ENCODE data around the gene HDGFL3. TPM values are rescaled to one million over a fixed set of nuclear protein-coding genes. Genes with fewer than 3 reads are reported as not detected.
"Not testable (repeated sequence)": the region's sequence is repeated elsewhere in the genome, so short reads cannot be mapped to it uniquely, and the experiment has no call there.

The HDGFL3 gene
- total and polyA plus RNA-seq, 2 donors (not counting 3 experiments of a cell fraction or from before 2014, with no cell fraction given): 20.2 to 155 TPM

DNA sequence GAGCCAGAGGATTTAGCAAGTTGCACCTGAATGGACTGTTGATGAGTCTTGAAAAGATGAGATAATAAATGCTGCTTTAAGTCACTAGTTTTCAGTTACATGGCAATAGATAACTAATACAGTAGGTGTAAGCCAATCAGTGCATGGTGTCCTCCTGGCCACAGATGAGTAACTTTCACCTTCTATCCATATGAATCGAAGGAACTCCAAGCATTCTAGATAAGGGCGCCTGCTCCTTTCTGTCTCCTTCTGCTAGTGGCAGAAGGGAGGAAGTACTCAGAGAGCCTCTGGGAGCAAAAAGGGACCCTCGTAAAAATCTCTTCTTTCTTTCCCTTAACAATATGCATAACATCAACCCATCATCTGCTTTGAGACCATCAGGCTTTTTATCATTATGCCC is 62.9 kb downstream of the HDGFL3 start:
- Histone ChIP-seq H3K4me1 (ENCODE audit: control insufficient read depth, extremely low read depth, insufficient read depth, low read length) (no peaks in the 10 kb centered on the region), H3K4me2 (ENCODE audit: insufficient read depth, low read length) (no peak overlapping the region), H3K79me2 (ENCODE audit: control insufficient read depth, insufficient read depth, low read length) (no peaks in the 10 kb centered on the region), H3K9me1 (replicated peaks; ENCODE audit: control insufficient read depth, extremely low read depth, insufficient read depth, low read length) (no peaks in the 10 kb centered on the region), H3K27ac (ENCODE audit: insufficient read depth, low read depth, low read length) (no peak overlapping the region), H3K27me3 (ENCODE audit: control insufficient read depth in 2 of 2, insufficient read depth in 2 of 2, low read length in 2 of 2) (no peaks in the 10 kb centered on the region), H4K20me1 (replicated peaks; ENCODE audit: control insufficient read depth, extremely low read depth, insufficient read depth, low read length) (peaks cover 2% of the 10 kb centered on the region), H3K9ac (replicated peaks; ENCODE audit: extremely low read depth, insufficient read depth, low read length) (no peak overlapping the region), H3K9me3 (replicated peaks; ENCODE audit: control insufficient read depth, insufficient read depth, low read length) (no peaks in the 10 kb centered on the region), H3K4me3 (replicated peaks in 1 of 3; ENCODE audit: insufficient read depth in 1 of 3, low read depth in 1 of 3, low read length in 3 of 3) (no peak overlapping the region), H3K36me3 (ENCODE audit: control insufficient read depth in 2 of 2, extremely low read depth in 1 of 2, insufficient read depth in 2 of 2, low read length in 2 of 2) (peaks cover 20 to 23% of the 10 kb centered on the region in 2 experiments), H2AFZ (ENCODE audit: low read depth, low read length) (no peak overlapping the region)
- TF ChIP-seq GATA2 (IDR thresholded peaks at IDR 0.05; ENCODE audit: insufficient read depth, insufficient read length, low read depth, low read length): no peak
- TF ChIP-seq MYC (IDR thresholded peaks at IDR 0.05; ENCODE audit: low read depth, low read length): no peak
- TF ChIP-seq, protein P1, sequence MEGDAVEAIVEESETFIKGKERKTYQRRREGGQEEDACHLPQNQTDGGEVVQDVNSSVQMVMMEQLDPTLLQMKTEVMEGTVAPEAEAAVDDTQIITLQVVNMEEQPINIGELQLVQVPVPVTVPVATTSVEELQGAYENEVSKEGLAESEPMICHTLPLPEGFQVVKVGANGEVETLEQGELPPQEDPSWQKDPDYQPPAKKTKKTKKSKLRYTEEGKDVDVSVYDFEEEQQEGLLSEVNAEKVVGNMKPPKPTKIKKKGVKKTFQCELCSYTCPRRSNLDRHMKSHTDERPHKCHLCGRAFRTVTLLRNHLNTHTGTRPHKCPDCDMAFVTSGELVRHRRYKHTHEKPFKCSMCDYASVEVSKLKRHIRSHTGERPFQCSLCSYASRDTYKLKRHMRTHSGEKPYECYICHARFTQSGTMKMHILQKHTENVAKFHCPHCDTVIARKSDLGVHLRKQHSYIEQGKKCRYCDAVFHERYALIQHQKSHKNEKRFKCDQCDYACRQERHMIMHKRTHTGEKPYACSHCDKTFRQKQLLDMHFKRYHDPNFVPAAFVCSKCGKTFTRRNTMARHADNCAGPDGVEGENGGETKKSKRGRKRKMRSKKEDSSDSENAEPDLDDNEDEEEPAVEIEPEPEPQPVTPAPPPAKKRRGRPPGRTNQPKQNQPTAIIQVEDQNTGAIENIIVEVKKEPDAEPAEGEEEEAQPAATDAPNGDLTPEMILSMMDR (IDR thresholded peaks at IDR 0.05; ENCODE audit: extremely low read depth in 1 of 2, insufficient read depth in 1 of 2, low read depth in 1 of 2, low read length in 2 of 2): no peak
- no peak for TF ChIP-seq FOS (IDR thresholded peaks at IDR 0.05; ENCODE audit: borderline replicate concordance, insufficient read depth, low read length)
- TF ChIP-seq, protein P2, sequence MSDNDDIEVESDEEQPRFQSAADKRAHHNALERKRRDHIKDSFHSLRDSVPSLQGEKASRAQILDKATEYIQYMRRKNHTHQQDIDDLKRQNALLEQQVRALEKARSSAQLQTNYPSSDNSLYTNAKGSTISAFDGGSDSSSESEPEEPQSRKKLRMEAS (IDR thresholded peaks at IDR 0.05; ENCODE audit: insufficient read depth, insufficient read length): no peak
- no peak for TF ChIP-seq JUN (IDR thresholded peaks at IDR 0.05; ENCODE audit: borderline replicate concordance, insufficient read depth, insufficient read length, low read depth)
- no peak for TF ChIP-seq POLR2A (IDR thresholded peaks at IDR 0.05; ENCODE audit: low read depth, low read length)
- no peak for TF ChIP-seq POLR2AphosphoS5 (IDR thresholded peaks at IDR 0.05; ENCODE audit: insufficient read depth, low read depth, low read length)
- no peak for TF ChIP-seq EZH2 (IDR thresholded peaks at IDR 0.05; ENCODE audit: borderline replicate concordance, low read depth, low read length, severe bottlenecking)
- BruUV-seq (replicated peaks): no TSS peak
- ChIA-PET POLR2A (no interaction called here), CTCF (interaction anchor here (1.2 kb wide), 1 partner anchor 10 kb away, joined by 3 read pairs; no protein-coding TSS in a partner anchor)
- dilution Hi-C loops (cut with MboI; ENCODE audit: extremely low pct_ligation_motif_present, low sequenced_read_pairs) (no loop called here), intact Hi-C loops (cut with micrococcal nuclease) (no loop called here)
- DNase-seq (ENCODE audit: low read depth, low spot score): no peak
- FAIRE-seq: no peak

DNA sequence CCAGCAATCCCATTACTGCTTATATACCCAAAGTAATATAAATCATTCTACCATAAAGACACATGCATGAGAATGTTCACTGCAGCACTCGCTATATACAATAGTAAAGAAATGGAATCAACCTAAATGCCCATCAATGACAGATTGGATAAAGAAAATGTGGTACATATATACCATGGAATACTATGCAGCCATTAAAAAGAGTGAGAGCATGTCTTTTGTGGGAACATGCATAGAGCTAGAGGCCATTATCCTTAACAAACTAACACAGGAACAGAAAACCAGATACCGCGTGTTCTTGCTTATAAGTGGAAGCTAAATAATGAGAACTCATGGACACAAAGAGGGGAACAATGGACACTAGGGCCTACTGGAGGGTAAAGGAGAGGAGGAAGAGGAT is 65.5 kb downstream of the HDGFL3 start:
- H3K27me3 ChIP-seq (ENCODE audit: control insufficient read depth in 2 of 2, insufficient read depth in 2 of 2, low read length in 2 of 2); FAIRE-seq; H2AFZ ChIP-seq (ENCODE audit: low read depth, low read length); H3K27ac ChIP-seq (ENCODE audit: insufficient read depth, low read depth, low read length); H3K79me2 ChIP-seq (ENCODE audit: control insufficient read depth, insufficient read depth, low read length); H3K4me1 ChIP-seq (ENCODE audit: control insufficient read depth, extremely low read depth, insufficient read depth, low read length); intact Hi-C loops (cut with micrococcal nuclease); H4K20me1 ChIP-seq (replicated peaks; ENCODE audit: control insufficient read depth, extremely low read depth, insufficient read depth, low read length); BruUV-seq (replicated peaks); H3K9ac ChIP-seq (replicated peaks; ENCODE audit: extremely low read depth, insufficient read depth, low read length); DNase-seq (ENCODE audit: low read depth, low spot score); H3K9me1 ChIP-seq (replicated peaks; ENCODE audit: control insufficient read depth, extremely low read depth, insufficient read depth, low read length); POLR2A ChIA-PET; dilution Hi-C loops (cut with MboI; ENCODE audit: extremely low pct_ligation_motif_present, low sequenced_read_pairs); H3K4me2 ChIP-seq (ENCODE audit: insufficient read depth, low read length); H3K4me3 ChIP-seq (replicated peaks in 1 of 3; ENCODE audit: insufficient read depth in 1 of 3, low read depth in 1 of 3, low read length in 3 of 3); H3K9me3 ChIP-seq (replicated peaks; ENCODE audit: control insufficient read depth, insufficient read depth, low read length): not testable (repeated sequence)
- peaks cover 13 to 18% of the 10 kb centered on the region in 2 experiments for H3K36me3 ChIP-seq (ENCODE audit: control insufficient read depth in 2 of 2, extremely low read depth in 1 of 2, insufficient read depth in 2 of 2, low read length in 2 of 2)
- CTCF ChIA-PET: interaction anchor here (1.6 kb wide), 1 partner anchor 12 kb away, joined by 5 read pairs; no protein-coding TSS in a partner anchor

Measured in endothelial cell of umbilical vein (primary cell).